WTC11 (cell line): ENCODE data around the gene PCDHB8. TPM values are rescaled to one million over a fixed set of nuclear protein-coding genes. Genes with fewer than 3 reads are reported as not detected.
"Not testable (repeated sequence)": the region's sequence is repeated elsewhere in the genome, so short reads cannot be mapped to it uniquely, and the experiment has no call there.

ENCODE experiments used
- ATAC-seq: fragments of 200-7000 bp; cut with Tn5 transposase; 2 replicates; pipeline ENCODE4 v1.10.0; 2021; ENCODE audit warnings: mild to moderate bottlenecking, moderate library complexity
- CTCF ChIA-PET: fragments of 300-600 bp; sonication (Branson Sonifier 250); formaldehyde crosslinking; loops from one replicate; lab custom pipeline; 2021; ENCODE audit warnings: antibody characterized with exemption; lab: Charles Lee
- POLR2A ChIA-PET: fragments of 350-600 bp; sonication (Branson Sonifier 250); formaldehyde crosslinking; loops from one replicate; lab custom pipeline; 2021; ENCODE audit warnings: antibody characterized with exemption; lab: Charles Lee
- DNase-seq: peaks from one replicate; pipeline ENCODE4 v3.0.0; 2021; ENCODE audit warnings: low spot score
- H3K27ac Mint-ChIP-seq: 2 replicates; pipeline ENCODE4 v1.8.0; 2021; ENCODE audit warnings: mixed read lengths
- H3K27me3 Mint-ChIP-seq: 2 replicates; pipeline ENCODE4 v1.8.0; 2021; ENCODE audit warnings: low read depth, mild to moderate bottlenecking, moderate library complexity, mixed read lengths
- H3K36me3 Mint-ChIP-seq: 2 replicates; pipeline ENCODE4 v1.8.0; 2021; ENCODE audit warnings: mixed read lengths
- H3K4me1 Mint-ChIP-seq: 2 replicates; pipeline ENCODE4 v1.8.0; 2022; ENCODE audit warnings: mixed read lengths
- H3K4me3 Mint-ChIP-seq: 2 replicates; pipeline ENCODE4 v1.8.0; 2021; ENCODE audit warnings: mild to moderate bottlenecking, moderate library complexity, mixed read lengths
- H3K9me3 Mint-ChIP-seq: 2 replicates; pipeline ENCODE4 v1.8.0; 2021; ENCODE audit warnings: mixed read lengths
- CTCF ChIP-seq: fragments of 200-600 bp; IDR thresholded peaks from 2 replicates; pipeline ENCODE4 v1.8.0; 2022; ENCODE audit warnings: antibody characterized with exemption
- RORB ChIP-seq: fragments of 250-450 bp; sonication (Bioruptor Pico); IDR thresholded peaks from 2 replicates; pipeline ENCODE4 v1.9.0; 2021; ENCODE audit warnings: mild to moderate bottlenecking
- total RNA-seq: library from RNA; stranded (reverse); gene quantifications from 3 replicates; pipeline ENCODE4 v1.2.3, GENCODE V29; 2021
- TF ChIP-seq, protein P1 (sequence below): sonication (generic); formaldehyde crosslinking; IDR thresholded peaks from 2 replicates; pipeline ENCODE4 v1.8.0; 2022; ENCODE audit warnings: mild to moderate bottlenecking, missing genetic modification reagents

Gene PCDHB8
- total RNA-seq, 1 experiment from 2014 or later, result 4.1 TPM

GRCh38 chr5:141199359-141200235 lies 22.0 kb downstream of the PCDHB8 start, which contains the start of gene PCDHB11:
TSS of gene PCDHB11 (plus strand) at chr5:141199627. CDS start at chr5:141199775, 148 bp downstream.
- CTCF ChIA-PET, result interaction anchor here (0.6 to 2.4 kb wide), 44 partner anchors 9 to 368 kb away, joined by 3 to 29 read pairs (median 5); partner anchors contain the start of genes PCDHAC1, PCDHB12, PCDHB13 and PCDHB14
- TF ChIP-seq RORB (CRISPR knock-in tag) (no peak), CTCF (peak; percentile 32; the same call in 1 of the 2 replicates)
- H3K4me3 Mint-ChIP-seq, result peak within 1 kb of the TSS; percentile 24
- H3K27ac Mint-ChIP-seq, result no peak within 1 kb of the TSS
- ATAC-seq, result peak; percentile 67
- H3K36me3 Mint-ChIP-seq, result peaks cover 19% of the 10 kb centered on the region
- H3K4me1 Mint-ChIP-seq, result peaks cover 7% of the 10 kb centered on the region
- H3K9me3 Mint-ChIP-seq, result peaks cover 27% of the 10 kb centered on the region
- no peaks in the 10 kb centered on the region; the same call in 1 of the 2 replicates for H3K27me3 Mint-ChIP-seq
- POLR2A ChIA-PET, result no interaction called here
- no peak for DNase-seq

DNA sequence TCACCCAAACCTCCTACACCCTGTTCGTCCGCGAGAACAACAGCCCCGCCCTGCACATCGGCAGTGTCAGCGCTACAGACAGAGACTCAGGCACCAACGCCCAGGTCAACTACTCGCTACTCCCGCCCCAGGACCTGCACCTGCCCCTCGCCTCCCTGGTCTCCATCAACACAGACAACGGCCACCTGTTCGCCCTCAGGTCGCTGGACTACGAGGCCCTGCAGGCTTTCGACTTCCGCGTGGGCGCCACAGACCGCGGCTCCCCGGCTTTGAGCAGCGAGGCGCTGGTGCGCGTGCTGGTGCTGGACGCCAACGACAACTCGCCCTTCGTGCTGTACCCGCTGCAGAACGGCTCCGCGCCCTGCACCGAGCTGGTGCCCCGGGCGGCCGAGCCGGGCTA lies 23.5 kb downstream of the PCDHB8 start:
- POLR2A ChIA-PET, H3K4me3 Mint-ChIP-seq, H3K27ac Mint-ChIP-seq, DNase-seq, H3K27me3 Mint-ChIP-seq, ATAC-seq, H3K4me1 Mint-ChIP-seq: not testable (repeated sequence)
- Mint-ChIP-seq H3K9me3 (peaks cover 21% of the 10 kb centered on the region), H3K36me3 (peaks cover 17% of the 10 kb centered on the region)
- CTCF ChIA-PET, result interaction anchor here (1.0 kb wide), 1 partner anchor 19 kb away, joined by 4 read pairs; the partner anchor contains the start of gene PCDHB16

GRCh38 chr5:141201646-141202045 lies 24.1 kb downstream of the PCDHB8 start:
- ATAC-seq, H3K27ac Mint-ChIP-seq, H3K27me3 Mint-ChIP-seq, H3K4me1 Mint-ChIP-seq, DNase-seq, H3K4me3 Mint-ChIP-seq, POLR2A ChIA-PET: not testable (repeated sequence)
- peaks cover 12% of the 10 kb centered on the region for H3K36me3 Mint-ChIP-seq
- CTCF ChIA-PET, result interaction anchor here (0.8 to 3.8 kb wide), 5 partner anchors 19 to 52 kb away, joined by 3 to 12 read pairs (median 4); partner anchors contain the start of genes PCDHB14, PCDHB15, PCDHB16 and PCDHB6
- H3K9me3 Mint-ChIP-seq, result peaks cover 15% of the 10 kb centered on the region

- TF ChIP-seq, protein P1, sequence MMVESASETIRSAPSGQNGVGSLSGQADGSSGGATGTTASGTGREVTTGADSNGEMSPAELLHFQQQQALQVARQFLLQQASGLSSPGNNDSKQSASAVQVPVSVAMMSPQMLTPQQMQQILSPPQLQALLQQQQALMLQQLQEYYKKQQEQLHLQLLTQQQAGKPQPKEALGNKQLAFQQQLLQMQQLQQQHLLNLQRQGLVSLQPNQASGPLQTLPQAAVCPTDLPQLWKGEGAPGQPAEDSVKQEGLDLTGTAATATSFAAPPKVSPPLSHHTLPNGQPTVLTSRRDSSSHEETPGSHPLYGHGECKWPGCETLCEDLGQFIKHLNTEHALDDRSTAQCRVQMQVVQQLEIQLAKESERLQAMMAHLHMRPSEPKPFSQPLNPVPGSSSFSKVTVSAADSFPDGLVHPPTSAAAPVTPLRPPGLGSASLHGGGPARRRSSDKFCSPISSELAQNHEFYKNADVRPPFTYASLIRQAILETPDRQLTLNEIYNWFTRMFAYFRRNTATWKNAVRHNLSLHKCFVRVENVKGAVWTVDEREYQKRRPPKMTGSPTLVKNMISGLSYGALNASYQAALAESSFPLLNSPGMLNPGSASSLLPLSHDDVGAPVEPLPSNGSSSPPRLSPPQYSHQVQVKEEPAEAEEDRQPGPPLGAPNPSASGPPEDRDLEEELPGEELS (CRISPR knock-in tag), result no peak
- TF ChIP-seq CTCF, result 0 out of 2 replicates have a peak, but pooled peaks have one; percentile 27
- Mint-ChIP-seq H3K36me3 (peaks cover 7% of the 10 kb centered on the region), H3K4me3 (peak within 1 kb of the TSS; percentile 72), H3K4me1 (peaks cover 4% of the 10 kb centered on the region), H3K27ac (no peak within 1 kb of the TSS), H3K9me3 (peaks cover 7% of the 10 kb centered on the region; the same call in 1 of the 2 replicates), H3K27me3 (peaks cover 3% of the 10 kb centered on the region)
- peak; percentile 73 for ATAC-seq
- ChIA-PET CTCF (interaction anchor here (0.7 to 2.6 kb wide), 27 partner anchors 9 to 384 kb away, joined by 3 to 18 read pairs (median 5); partner anchors contain the start of genes PCDHB10, PCDHB11, PCDHB14 and PCDHB15), POLR2A (interaction anchor here (0.6 kb wide), 1 partner anchor 274 kb away, joined by 4 read pairs; no protein-coding TSS in a partner anchor)
- peak; percentile 54 for DNase-seq
These were observed 30.9 kb downstream of the PCDHB8 start, which contains the start of gene PCDHB12 for GRCh38 chr5:141208478-141208877. TSS of gene PCDHB12 (plus strand) at chr5:141208719. CDS start at chr5:141208908, 189 bp downstream.

DNA sequence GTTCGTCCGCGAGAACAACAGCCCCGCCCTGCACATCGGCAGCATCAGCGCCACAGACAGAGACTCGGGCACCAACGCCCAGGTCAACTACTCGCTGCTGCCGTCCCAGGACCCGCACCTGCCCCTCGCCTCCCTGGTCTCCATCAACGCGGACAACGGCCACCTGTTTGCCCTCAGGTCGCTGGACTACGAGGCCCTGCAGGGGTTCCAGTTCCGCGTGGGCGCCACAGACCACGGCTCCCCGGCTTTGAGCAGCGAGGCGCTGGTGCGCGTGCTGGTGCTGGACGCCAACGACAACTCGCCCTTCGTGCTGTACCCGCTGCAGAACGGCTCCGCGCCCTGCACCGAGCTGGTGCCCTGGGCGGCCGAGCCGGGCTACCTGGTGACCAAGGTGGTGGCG lies 32.7 kb downstream of the PCDHB8 start:
- H3K9me3 Mint-ChIP-seq, result peaks cover 16% of the 10 kb centered on the region
- H3K27me3 Mint-ChIP-seq, DNase-seq, H3K27ac Mint-ChIP-seq, H3K4me3 Mint-ChIP-seq, ATAC-seq, H3K4me1 Mint-ChIP-seq, CTCF ChIA-PET, POLR2A ChIA-PET: not testable (repeated sequence)
- H3K36me3 Mint-ChIP-seq, result peaks cover 16% of the 10 kb centered on the region

DNA sequence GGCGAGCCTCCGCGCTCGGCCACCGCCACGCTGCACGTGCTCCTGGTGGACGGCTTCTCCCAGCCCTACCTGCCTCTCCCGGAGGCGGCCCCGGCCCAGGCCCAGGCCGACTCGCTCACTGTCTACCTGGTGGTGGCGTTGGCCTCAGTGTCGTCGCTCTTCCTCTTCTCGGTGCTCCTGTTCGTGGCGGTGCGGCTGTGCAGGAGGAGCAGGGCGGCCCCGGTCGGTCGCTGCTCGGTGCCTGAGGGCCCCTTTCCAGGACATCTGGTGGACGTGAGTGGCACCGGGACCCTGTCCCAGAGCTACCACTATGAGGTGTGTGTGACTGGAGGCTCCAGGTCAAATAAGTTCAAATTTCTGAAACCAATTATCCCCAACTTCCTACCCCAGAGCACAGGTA lies 33.3 kb downstream of the PCDHB8 start:
- H3K4me1 Mint-ChIP-seq, DNase-seq, H3K27ac Mint-ChIP-seq, H3K4me3 Mint-ChIP-seq, H3K27me3 Mint-ChIP-seq, POLR2A ChIA-PET, CTCF ChIA-PET, ATAC-seq: not testable (repeated sequence)
- Mint-ChIP-seq H3K36me3 (peaks cover 18% of the 10 kb centered on the region), H3K9me3 (peaks cover 18% of the 10 kb centered on the region)
